Measurements from ENCODE around the gene PARVA. TPM values are rescaled to one million over a fixed set of nuclear protein-coding genes. Genes with fewer than 3 reads are reported as not detected.
A peak's percentile ranks its signal among the peaks of the same experiment; 100 is the strongest.

PARVA gene
- polyA plus RNA-seq, 1 donor: 75.8 TPM

- DNase-seq: no peak
Observed at GRCh38 chr11:12460466-12460865, 83.1 kb downstream of the PARVA start.

GRCh38 chr11:12461516-12461915 lies 84.1 kb downstream of the PARVA start:
- DNase-seq: no peak

GRCh38 chr11:12464303-12464702 lies 86.9 kb downstream of the PARVA start:
- DNase-seq: no peak

- DNase-seq: no peak
Observed at GRCh38 chr11:12465332-12465731, 88.0 kb downstream of the PARVA start.

- DNase-seq: no peak
Observed at GRCh38 chr11:12467610-12468009, 90.2 kb downstream of the PARVA start.

- DNase-seq: peak; percentile 55
Observed at GRCh38 chr11:12469451-12469850, 92.1 kb downstream of the PARVA start.

GRCh38 chr11:12470236-12470635 lies 92.9 kb downstream of the PARVA start:
- no peak for DNase-seq

GRCh38 chr11:12472401-12473005 lies 95.1 kb downstream of the PARVA start:
- DNase-seq: no peak

GRCh38 chr11:12473381-12473780 lies 96.0 kb downstream of the PARVA start:
- no peak for DNase-seq

GRCh38 chr11:12474871-12475270 lies 97.5 kb downstream of the PARVA start:
- no peak for DNase-seq

GRCh38 chr11:12478743-12479142 lies 101.4 kb downstream of the PARVA start:
- DNase-seq: no peak

GRCh38 chr11:12480401-12480800 lies 103.0 kb downstream of the PARVA start:
- DNase-seq: no peak

- DNase-seq: no peak
Observed at GRCh38 chr11:12482839-12483238, 105.5 kb downstream of the PARVA start.

- no peak for DNase-seq
Observed at GRCh38 chr11:12483604-12484003, 106.2 kb downstream of the PARVA start.

GRCh38 chr11:12485328-12485727 lies 108.0 kb downstream of the PARVA start:
- DNase-seq: no peak

- no peak for DNase-seq
Observed at GRCh38 chr11:12489246-12489772, 111.9 kb downstream of the PARVA start.

- no peak for DNase-seq
Observed at GRCh38 chr11:12494699-12495098, 117.3 kb downstream of the PARVA start.

- DNase-seq: no peak
Observed at GRCh38 chr11:12496181-12497025, 119.0 kb downstream of the PARVA start.

- no peak for DNase-seq
Observed at GRCh38 chr11:12497431-12497830, 120.1 kb downstream of the PARVA start.

- DNase-seq: no peak
Observed at GRCh38 chr11:12499071-12499470, 121.7 kb downstream of the PARVA start.

- no peak for DNase-seq
Observed at GRCh38 chr11:12502046-12502445, 124.7 kb downstream of the PARVA start.

- no peak for DNase-seq
Observed at GRCh38 chr11:12503039-12503484, 125.7 kb downstream of the PARVA start.

- no peak for DNase-seq
Observed at GRCh38 chr11:12503886-12504285, 126.5 kb downstream of the PARVA start.

GRCh38 chr11:12505183-12505582 lies 127.8 kb downstream of the PARVA start:
- DNase-seq: no peak

All from hindlimb muscle (tissue), 1 donor.